Hematopoietic multipotent progenitor cell treated with erythropoietin and hydrocortisone succinate and interleukin-3 and kit ligand, for 15 days (in vitro differentiated cells): Measurements from ENCODE around the gene KCNJ14.

Source experiments
- DNase-seq: peaks from one replicate; pipeline ENCODE4 v3.0.0-alpha.2; 2015; ENCODE audit warnings: low spot score

Gene KCNJ14

DNA sequence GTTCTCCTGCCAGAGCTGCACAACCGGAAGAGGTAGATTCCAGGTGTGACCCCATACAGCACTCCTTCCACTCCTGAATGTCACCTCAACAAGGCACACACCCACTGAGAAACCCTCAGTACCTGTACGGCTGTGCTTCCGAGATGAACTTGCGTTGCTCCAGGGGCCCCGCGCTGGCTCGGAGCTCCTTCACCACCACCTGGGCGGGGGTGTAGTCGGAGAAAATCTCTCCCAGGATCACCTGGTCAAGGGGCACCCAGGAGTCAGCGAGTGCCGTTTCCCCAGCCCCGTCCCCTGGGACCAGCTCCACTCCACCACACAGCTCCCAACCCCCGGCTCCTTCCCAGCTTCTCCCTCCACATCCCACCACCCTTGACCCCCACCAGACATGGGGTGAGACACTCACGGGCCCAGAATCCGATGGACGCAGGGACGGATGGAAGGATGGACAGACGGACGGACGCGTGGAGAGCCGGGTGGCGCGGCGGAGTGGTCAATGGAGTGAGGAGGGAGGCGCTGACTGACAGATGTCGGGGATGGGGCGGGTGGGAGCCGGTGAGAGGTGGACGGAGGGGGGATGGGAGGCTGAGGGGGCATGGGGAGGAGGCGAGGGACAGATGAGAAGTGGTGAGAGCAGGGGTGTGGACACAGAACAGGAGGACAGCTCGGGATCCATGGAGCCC, 53.5 kb downstream of the KCNJ14 start:
- no peak for DNase-seq

DNA sequence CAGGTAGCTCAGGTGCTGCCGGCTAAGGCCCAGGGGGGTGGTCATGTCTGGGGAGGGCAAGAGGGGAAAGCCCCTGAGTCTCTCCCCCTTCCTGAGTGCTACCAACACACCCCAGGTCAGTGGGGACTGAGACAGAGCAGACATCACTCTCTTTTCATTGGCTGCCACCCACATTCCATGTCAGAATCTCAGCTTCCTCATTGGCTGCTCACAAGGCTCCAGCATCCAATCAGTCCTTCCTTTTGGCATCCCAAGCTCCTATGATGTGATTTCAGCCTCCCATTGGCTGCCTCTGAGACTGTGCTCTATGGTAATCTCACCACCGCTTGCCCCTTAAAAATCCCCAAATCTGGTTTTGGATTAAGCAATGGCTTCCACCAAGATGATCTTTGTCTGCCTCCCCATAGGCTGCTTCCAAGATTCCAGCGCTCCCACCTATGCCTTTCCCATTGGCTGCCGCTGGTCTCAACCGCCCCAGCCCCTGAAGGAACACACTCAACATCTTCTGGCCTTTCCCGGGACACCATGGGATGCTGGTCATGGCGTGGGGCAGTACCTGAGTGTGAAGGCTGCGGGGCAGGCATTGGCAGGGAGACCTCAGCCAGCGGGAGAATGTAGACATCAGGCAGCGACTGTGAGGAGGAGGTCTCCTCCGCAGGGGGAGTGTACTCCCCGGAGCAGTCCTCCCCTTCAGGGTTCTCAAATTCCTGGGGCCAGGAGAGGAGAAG, 54.3 kb downstream of the KCNJ14 start:
- no peak for DNase-seq

DNA sequence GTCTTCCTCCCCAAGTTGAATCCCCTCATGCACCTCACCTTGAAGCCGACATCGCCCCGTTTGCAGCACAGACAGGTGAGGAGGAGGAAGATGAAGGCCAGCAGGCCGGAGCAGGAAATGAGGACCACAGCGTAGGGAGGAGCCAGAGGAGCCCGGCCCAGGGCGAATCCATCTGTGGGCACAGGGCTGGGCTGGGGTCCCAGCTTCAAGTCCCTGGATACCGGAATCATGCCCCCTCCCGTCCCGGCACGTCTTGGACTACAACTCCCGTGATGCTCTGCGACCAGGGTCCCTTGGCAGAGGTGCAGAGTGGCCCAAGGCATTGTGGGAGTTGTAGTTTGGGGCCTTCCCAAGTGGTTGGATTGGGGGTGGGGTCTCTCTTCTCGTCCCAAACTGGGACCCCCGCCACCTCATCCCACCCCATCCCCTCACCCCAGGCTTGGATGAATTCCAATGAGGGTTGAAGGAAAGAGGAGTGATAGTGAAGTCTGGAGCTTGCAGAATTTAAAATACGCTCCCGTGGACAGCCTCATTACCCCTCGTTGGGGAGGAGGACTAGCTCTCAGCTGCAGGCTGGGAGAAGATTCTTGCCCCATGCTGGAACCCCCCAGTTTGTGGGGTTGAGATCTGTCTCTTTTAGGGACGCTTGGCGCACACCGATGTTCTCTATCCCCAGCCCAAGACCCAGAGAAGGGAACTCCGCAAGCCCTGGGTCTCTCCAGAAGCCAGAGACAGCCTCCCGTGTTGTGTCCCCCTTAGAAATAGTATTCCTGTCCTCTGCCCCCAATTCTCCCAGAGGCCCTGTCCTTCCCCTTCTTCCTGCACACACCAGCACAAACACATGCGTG, 55.3 kb downstream of the KCNJ14 start:
- DNase-seq = peak; percentile 70

DNA sequence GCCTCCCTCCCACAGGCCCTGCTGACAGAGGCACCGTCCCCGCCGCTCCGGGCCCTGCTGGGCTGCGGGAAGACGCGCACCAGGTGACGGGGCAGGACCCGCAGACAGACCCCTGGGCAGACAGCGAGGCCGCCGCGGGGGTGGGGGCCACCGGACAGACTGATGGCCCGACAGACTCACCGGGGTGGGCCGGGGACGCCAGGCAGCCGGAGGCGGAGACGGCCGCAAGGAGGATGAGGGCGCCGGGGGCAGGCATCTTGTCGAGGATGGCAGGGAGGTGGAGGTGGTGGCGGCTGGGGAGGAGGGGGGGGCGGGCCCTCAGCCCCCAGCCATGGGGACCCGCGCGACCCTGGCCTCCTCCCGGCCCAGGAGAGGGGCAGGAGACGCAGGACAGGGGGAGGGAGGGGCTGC, 56.0 kb downstream of the KCNJ14 start:
- no peak for DNase-seq

DNA sequence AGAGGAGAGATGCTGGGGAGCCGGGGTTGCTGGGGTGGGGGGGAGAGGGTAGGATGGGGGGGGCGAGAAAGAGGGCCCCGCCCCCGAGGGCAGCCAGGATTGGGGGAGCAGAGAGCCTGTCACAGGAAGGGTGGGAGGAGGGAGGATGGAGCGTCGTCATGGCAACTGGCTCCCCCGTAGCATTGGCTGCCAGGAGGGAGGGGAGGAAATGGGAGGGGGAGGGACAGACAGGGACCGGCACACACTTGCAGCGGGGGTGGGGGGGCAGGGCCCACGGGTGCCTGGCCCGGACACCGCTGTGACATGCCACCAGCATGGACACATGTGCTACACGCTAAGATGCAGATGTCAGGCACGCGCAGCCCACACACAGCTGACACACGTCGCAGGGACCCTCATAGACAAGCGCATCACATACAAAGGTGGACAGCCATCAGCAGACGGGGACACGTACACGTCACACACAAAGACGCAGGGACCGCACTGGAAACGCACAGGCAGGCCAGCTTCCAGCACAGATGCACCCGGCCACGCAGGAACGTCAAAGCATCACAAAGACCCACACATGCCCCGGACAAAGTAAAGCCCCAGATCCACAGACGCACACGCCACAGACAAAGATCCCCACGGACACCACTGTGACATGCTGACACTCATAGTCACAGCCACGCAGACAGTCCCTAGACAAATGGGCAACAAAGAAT, 56.6 kb downstream of the KCNJ14 start, which contains the start of gene LMTK3:
LMTK3 (minus strand) TSS at position 36 of the 704 bp plus-strand sequence. CDS start 259 bp downstream, outside the sequence.
- no peak for DNase-seq

DNA sequence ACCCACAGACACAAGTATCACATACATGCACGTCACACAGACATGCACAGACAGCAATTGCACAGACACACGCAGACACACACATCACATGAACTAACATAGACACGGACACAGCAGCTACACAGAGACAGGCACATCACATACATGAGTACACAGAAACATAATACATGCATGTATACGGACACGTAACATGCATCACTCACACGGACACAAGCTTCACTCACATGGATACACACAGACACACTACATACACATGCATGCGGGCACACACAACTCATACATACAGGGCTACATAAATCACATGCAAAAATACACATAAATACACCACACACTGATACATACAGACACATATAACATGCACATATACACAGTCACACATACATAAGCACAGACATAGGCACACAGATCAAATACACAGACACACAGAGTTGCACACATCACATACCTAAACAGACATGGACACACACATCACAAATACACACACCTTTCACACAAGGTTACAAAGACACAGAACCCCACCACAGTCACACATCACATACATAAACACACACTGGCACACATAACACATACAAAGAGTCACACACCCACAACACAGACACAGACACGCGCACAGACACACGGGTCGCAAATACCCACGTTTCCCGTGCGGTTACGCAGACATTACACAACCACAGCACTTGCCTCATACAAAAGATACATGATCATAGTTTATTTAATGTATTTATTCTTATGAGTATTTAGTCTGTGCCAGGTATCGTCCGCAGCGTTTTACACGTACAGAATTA, 57.3 kb downstream of the KCNJ14 start:
- DNase-seq = no peak

DNA sequence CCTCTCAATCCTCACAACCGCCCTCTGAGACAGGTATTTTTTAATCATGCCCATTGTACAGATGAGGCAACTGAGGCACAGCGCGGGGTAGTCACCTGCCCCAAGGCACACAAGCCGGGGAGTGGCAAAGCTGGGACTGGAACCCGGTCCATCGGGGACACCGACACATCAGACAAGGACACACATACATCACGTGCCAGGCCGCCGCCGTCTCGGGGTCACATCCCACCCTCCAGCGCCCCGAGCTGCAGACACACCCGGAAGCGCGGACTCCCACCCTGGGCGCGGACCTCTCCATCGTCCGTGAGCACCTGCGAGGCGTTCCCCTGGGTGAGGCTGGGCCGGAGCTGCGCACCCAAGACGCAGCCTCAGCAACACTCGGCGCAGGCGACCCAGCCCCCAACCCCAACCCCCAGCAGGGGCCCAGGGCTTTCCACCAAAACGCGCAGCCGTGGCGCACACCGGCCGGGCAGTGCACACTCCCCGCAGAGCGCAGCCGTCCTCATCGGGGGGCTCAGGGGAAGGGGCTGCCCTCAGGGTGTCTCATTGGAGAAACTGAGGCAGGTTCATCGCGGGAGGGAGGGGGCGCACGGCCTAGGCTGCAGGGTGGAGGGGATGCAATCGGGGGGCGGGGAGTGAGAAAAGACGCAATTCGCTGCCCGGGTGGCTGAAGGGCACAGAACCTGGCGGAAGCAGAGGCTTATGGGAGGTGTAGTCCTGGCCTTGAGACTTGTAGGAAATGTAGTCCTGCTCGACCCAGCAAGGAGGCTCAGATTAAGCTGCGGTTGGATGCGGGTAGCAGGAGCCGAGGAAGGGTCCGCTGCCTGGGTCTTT, 58.1 kb downstream of the KCNJ14 start:
- DNase-seq = no peak

DNA sequence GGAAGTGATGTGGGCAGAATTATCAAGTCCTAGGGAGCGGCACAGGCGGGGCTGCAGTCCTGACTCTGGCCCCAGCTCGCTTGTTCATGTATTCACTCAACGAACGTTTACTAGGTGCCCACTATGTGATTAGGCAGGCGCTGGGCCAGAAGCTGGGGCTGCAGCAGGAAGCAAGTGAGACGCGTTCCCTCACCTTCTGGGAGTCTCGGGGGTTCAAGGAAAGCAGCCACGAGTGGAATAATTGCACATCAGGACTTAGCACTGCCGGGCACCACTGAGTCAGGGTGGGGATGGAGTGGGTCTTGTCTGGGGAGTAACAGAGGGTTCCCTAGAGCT, 58.7 kb downstream of the KCNJ14 start:
- DNase-seq = no peak

DNA sequence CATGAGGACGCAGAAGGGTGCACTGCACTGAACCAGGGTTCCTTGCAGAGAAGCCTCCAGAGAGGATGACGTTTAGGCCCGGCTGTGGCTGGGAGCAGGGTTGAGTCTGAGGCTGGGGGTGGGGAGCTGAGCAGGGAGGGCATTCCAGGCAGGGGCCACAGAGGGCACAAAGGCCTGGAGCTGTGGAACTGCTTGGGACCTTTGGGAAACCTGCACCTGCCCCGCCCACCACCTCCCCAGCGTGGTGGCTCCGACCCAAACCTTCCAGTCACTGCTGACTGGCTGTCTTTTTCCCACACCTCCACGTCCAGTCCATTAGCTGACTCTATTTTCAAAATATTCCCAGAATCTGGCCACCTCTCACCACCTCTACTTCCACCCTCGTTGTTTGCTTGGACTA, 61.2 kb downstream of the KCNJ14 start:
- DNase-seq = no peak
